Hepatic stellate cell (primary cell): Measurements from ENCODE around the gene BATF.

Experiments
- DNase-seq: peaks from one replicate; pipeline ENCODE4 v3.0.0; 2011; ENCODE audit warnings: low spot score

Gene BATF

DNA sequence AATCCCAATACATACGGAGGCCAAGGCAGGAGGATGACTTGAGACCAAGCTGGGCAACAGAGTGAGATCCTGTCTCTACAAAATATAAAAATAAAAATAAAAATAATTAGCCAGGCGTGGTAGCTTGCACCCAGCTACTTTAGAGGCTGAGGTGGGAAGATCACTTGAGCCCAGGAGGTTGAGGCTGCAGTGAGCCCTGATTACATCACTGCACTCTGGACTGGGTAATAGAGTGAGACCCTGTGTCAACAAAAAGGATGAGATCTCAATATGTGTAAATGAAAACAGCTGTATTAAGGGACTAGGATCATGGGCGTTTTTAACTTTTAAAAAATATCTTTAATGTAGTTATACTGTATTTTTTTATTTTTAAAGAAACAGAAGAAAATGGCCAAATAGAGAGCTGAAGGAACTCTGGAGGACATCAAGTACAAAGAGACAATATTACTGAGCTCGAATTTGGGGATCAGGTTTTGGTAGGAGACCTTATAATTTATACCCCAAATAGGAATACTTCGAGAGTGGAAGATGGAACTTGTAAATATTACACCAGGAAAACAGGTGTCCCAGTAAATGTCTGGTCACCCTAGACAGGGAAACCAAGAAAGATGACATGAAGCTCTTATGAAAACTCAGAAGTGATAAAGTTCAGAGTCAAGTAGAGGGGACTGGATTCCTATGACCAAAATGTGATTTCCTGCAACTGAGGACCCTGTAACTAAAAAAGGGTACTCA is 13.1 kb downstream of the BATF start:
- DNase-seq, result no peak

- DNase-seq, result no peak
These were observed 14.8 kb downstream of the BATF start for GRCh38 chr14:75537071-75537470.

DNA sequence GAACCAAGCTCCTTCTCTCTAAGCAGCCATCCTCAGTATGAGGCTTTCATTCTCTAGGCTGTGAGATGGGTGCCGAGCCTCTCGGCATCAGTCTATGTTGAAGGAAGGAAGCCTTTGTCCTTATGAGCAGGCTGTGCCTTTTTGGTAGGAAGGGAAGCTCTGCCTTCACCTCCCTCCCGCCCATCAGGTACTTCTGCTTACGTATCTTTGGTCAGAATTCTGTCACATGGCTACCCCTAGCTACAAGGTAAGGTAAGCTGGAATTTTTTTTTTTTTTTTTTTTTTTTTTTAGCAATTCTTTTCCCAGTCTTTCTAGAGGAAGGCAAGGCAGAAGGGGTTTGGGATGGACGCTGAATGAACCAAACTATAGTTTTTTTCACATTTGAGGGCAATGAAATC is 16.9 kb downstream of the BATF start:
- no peak for DNase-seq

- DNase-seq, result no peak
These were observed 17.6 kb downstream of the BATF start for GRCh38 chr14:75539561-75540478.

GRCh38 chr14:75540479-75540851 is 18.2 kb downstream of the BATF start:
- no peak for DNase-seq

GRCh38 chr14:75542588-75543091 is 20.4 kb downstream of the BATF start:
- peak; percentile 43 for DNase-seq

GRCh38 chr14:75543253-75543652 is 21.0 kb downstream of the BATF start:
- no peak for DNase-seq

- DNase-seq, result no peak
These were observed 21.5 kb downstream of the BATF start for GRCh38 chr14:75543786-75544185.

GRCh38 chr14:75545907-75546306 is 23.6 kb downstream of the BATF start:
- DNase-seq, result no peak

- no peak for DNase-seq
These were observed 25.4 kb downstream of the BATF start for GRCh38 chr14:75547552-75548250.

DNA sequence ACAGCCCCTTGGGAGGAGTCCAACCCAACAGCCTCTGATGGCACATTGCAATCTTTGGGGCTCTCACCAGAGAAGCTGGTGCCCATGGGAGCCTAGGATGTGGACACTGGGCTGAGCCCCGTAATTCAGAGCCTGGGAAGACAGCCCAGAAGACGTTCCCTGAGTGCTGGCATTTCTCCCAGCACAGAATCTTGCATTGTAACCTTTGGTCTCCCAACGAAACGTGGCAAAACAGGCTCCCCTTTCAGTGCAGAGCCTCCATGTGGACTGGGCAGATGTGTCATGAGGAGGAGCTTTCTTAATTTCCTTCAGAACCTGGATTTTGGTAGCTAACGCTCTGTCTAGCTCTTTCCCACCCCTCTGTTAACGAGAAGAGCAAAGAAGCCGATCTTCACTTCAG is 26.3 kb downstream of the BATF start:
- no peak for DNase-seq

GRCh38 chr14:75549169-75549568 is 26.9 kb downstream of the BATF start:
- no peak for DNase-seq

- DNase-seq, result no peak
These were observed 28.8 kb downstream of the BATF start for GRCh38 chr14:75551021-75551420.

GRCh38 chr14:75553157-75553556 is 30.9 kb downstream of the BATF start:
- DNase-seq, result no peak

- DNase-seq, result no peak
These were observed 31.6 kb downstream of the BATF start for GRCh38 chr14:75553761-75554364.

DNA sequence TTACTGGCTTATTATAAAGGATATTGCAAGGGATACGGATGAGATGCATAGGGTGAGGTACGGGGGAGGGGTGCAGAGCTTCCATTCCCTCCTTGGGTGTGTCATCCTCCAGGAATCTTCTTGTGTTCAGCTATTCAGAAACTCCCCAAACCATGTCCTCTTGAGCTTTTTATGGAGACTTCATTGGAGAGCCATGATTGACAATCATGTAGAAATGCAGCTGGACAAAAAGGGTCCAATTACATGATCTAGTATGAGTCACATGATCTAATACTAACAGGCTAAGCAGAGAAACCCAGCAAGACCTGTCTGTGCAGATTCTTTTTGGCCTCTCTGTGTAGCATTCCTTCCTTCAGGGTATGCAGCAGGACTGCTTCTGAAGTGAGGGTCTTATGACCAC is 32.2 kb downstream of the BATF start:
- DNase-seq, result no peak

DNA sequence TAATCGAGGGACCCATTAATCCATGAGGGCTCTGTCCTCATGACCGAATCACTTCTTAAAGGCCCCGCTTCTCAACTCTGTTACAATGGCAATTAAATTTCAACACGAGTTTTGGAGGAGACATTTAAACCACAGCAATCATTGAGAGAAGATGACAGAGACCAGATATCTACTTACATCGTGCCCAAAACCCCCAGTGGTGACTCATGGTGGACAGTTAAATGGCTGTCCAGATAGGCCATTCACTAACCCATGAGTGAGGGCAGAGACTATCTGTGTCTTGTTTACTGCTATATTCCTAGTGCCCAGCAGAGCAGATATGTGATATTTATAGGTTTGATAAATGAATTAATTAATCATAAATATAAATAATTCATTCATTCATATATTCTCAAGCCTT is 36.2 kb downstream of the BATF start:
- no peak for DNase-seq

DNA sequence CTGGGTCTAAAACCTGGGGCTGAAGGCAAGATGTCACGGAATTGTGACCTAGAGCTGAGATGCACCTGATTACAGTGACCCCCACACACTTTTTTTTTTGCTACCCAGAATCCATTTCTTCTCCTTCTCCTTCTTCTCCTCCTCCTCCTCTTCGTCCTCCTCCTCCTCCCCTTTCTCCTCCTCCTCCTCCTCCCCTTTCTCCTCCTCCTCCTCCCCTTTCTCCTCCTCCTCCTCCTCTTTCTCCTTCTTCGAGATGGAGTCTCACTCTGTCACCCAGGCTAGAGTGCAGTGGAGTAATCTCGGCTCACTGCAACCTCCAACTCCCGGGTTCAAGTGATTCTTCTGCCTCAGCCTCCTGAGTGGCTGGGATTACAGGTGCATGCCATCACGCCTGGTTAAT is 36.8 kb downstream of the BATF start:
- no peak for DNase-seq

- DNase-seq, result no peak
These were observed 37.4 kb downstream of the BATF start for GRCh38 chr14:75559451-75560222.

GRCh38 chr14:75561013-75561432 is 38.8 kb downstream of the BATF start:
- peak; percentile 84 for DNase-seq

DNA sequence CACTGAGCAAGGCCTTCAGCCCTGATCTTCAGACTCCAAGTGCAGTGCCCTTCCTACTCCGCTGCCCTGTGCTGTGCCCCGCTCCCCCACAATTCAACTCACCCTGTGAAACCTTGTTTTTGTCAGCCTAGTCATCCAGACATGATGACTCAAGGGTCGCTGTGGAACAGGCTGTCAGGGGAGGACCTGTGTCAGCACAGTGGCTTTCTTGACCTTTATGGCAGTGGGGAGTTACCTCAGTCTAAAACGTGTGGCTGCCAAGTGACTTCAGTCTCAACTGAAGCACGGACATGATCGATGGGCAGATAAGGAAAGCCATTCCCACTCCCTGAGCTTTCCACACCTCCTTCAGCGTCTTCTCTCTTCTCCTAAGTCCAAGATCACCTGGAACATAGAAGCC is 39.8 kb downstream of the BATF start:
- no peak for DNase-seq
